GM21360 (cell line): Measurements from ENCODE around the gene SNRK.

ENCODE experiments used
- ATAC-seq: cut with Tn5 transposase; IDR thresholded peaks from one replicate; pipeline ENCODE4 v1.9.1; 2021; ENCODE audit warnings: mild to moderate bottlenecking, moderate library complexity; ENCODE audit not compliant: unreplicated experiment

Gene SNRK, protein sequence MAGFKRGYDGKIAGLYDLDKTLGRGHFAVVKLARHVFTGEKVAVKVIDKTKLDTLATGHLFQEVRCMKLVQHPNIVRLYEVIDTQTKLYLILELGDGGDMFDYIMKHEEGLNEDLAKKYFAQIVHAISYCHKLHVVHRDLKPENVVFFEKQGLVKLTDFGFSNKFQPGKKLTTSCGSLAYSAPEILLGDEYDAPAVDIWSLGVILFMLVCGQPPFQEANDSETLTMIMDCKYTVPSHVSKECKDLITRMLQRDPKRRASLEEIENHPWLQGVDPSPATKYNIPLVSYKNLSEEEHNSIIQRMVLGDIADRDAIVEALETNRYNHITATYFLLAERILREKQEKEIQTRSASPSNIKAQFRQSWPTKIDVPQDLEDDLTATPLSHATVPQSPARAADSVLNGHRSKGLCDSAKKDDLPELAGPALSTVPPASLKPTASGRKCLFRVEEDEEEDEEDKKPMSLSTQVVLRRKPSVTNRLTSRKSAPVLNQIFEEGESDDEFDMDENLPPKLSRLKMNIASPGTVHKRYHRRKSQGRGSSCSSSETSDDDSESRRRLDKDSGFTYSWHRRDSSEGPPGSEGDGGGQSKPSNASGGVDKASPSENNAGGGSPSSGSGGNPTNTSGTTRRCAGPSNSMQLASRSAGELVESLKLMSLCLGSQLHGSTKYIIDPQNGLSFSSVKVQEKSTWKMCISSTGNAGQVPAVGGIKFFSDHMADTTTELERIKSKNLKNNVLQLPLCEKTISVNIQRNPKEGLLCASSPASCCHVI

GRCh38 chr3:43286115-43286840 lies at the start of gene SNRK:
Gene SNRK, plus strand, starts transcription at chr3:43286540. Its CDS starts 16,664 bp downstream, at chr3:43303204.
- ATAC-seq: peak; percentile 85

DNA sequence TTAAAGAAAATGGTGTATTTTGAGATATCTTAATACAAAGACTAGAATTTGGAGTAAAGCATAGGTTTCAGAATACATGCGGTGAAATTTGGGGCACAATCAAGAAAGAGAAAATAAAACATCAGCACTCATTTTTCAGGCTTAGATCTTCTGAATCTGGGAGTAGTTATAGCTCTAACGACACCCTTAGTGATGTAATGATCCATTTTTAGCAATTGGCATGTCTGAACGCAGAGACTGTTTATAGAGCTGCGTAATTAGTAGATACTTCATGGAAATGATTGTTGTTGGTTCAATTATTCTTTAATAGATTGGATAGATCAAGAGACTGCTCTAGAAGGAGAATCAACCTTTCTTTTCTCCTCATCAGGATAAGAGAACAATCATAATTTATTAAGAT lies 47.5 kb upstream of the SNRK start:
- no peak for ATAC-seq

GRCh38 chr3:43239755-43240154 lies 46.6 kb upstream of the SNRK start:
- ATAC-seq: no peak

- ATAC-seq: no peak
These were observed 42.5 kb upstream of the SNRK start for GRCh38 chr3:43243590-43244587.

DNA sequence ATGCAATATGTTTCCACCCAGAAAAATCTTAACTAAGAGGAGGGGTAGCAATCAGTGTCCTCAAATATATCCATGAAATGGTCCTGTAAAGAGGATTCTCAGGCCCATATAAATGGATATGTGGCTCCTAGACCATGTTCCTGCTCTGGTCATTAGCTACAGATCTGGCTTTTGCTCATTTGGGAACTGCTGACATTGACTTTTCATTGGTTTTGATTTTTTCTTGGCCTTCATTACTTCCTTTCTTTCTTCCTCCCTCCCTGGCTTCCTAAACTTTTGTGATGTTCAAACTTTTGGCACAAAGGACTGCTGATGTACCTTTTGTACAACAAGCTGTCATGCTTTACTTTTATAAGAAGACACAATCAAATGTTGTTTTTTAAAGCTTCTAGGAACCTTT lies 41.6 kb upstream of the SNRK start:
- ATAC-seq: no peak

GRCh38 chr3:43246976-43247375 lies 39.4 kb upstream of the SNRK start:
- ATAC-seq: no peak

GRCh38 chr3:43247561-43248184 lies 38.7 kb upstream of the SNRK start:
- ATAC-seq: no peak

DNA sequence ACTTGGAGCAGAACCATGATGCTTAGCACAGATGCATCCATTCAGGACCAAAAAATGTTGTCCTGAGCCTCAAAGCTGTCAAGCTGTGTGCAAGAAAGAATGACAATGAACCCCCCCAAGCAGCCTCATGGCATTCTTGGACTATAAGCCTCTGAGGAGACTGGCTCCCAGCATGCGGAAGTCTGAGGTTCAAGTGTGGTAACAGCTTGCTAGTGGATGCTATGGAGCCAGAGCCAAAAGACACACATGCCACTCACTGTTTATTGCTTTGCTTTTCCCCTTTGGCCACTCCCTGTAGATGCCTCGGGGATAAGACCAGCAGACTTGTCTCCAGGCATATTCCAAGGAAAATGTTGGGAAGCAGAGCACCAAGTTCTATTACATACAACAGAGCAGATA lies 38.2 kb upstream of the SNRK start:
- ATAC-seq: no peak

- no peak for ATAC-seq
These were observed 37.4 kb upstream of the SNRK start for GRCh38 chr3:43248973-43249372.

DNA sequence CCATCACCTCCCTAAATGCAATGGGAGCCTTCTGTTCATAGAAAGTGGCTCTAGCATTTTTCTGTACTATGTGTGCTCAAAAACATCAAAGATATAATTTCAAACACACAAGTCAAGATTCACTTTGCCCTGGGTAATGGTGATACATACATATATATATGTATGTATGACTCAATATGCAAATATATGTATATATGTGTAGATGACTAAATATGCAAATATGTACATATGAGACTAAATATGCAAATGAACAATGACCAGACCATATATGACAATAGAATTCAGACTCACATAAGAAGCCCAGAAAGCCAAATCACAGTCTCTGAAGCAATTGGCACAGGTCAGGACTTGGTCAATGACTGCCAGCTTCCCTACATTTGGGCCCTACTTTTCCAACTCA lies 36.9 kb upstream of the SNRK start:
- no peak for ATAC-seq

GRCh38 chr3:43253294-43253693 lies 33.0 kb upstream of the SNRK start:
- no peak for ATAC-seq

- no peak for ATAC-seq
These were observed 32.2 kb upstream of the SNRK start for GRCh38 chr3:43254125-43254524.

DNA sequence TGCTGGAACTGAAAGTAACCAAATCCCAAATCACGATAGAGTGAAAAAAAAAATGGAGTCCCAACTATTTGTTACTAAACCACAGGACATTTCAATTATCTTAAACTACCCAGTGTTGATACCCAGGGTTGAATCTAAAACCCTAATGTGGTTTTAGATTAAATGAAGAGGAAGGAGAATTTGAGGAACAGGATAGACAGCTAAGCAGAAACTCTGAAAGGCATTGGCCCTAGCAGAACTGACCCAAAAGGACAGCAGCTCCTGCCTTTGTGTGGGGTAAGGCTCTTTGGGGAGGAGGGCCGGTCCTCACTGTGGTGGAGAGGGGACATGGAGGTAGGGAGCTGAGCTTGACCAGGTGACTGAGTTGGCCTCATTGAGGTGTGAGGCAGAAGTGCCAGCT lies 30.7 kb upstream of the SNRK start:
- ATAC-seq: no peak

DNA sequence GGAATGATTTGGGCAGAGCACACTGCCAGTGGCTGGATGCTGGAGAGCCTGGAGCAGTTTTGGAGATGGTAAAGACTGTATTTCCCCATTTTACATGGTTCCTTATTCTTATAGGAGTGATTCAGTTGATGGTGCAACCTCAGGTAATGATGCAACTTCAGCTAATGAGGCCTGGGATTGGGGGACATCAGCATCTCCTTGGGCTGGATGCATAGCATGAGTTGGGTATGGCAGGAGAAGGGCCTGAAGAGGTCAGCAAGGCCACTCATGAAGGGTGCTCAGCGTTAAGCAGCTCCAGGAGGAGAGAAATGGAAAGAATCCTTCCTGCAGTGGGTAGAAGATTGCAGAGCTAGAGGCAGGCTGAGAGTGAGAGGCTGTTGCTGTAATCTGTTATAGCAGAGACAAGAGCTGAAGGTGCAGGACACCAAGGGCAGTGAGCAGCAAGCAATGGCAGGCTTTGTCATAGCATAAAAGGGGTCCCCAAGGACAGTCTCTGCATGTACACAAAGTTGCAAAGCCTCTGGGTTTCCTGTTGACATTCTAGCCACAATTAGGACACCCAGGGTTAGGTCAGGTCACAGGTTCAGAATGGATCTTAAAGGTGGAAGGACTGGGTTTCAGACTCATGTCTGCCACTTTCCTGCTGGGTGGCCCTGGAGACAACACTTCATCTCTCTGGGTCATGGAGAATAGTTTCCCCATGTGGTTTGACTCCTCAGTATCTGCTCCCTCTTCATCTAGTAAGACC lies 29.5 kb upstream of the SNRK start:
- ATAC-seq: no peak

DNA sequence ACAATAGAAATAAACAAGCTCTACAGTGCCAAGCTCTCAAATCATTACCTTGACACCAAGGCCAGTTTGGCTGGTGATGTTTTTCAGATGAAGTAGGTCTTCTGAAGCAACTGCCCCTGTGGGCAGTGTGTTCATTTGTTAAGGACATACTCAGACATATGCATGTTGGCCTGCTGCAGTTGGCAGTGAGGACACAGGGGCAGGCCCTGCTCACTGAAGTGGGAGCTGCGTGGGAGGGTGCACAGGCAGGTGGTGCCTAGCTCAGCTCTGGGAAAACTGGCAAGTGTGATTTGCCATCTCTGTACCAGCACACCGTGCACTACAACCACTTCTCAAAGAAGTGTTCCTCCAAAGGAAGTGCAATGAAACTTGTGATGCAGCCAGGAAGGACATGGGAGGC lies 28.5 kb upstream of the SNRK start:
- ATAC-seq: no peak

- ATAC-seq: no peak
These were observed 26.7 kb upstream of the SNRK start for GRCh38 chr3:43259626-43260025.

DNA sequence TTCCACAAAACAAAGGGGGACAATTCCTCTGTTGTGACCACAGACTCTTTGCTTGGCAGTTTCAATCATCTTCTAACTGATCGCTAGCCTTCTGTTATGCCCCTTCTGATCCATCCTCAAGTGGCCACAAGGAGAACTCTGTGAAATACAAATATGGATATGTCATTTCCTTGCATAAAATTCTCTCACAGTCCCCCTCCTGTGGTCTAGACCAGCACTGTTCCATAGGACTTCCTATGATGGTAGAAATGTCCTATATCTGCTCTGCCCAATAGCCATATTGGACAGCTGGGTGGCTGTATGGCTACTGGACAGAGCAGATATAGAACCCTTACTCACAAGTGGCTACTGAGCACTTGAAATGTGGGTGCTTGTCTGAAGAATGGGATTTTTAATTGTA lies 25.9 kb upstream of the SNRK start:
- no peak for ATAC-seq

- no peak for ATAC-seq
These were observed 24.1 kb upstream of the SNRK start for GRCh38 chr3:43262194-43262593.

- no peak for ATAC-seq
These were observed 19.9 kb upstream of the SNRK start for GRCh38 chr3:43266451-43266850.
